WERI-Rb-1 (cell line): ENCODE measurements around the gene DAB2.

ENCODE experiments used
- DNase-seq: peaks from one replicate; pipeline ENCODE4 v3.0.0-alpha.2; 2020
- H3K27ac ChIP-seq: fragments of 250-450 bp; sonication (Bioruptor Pico); 2 replicates; pipeline ENCODE4 v1.5.1; 2020; ENCODE audit warnings: mild to moderate bottlenecking, moderate library complexity
- H3K27me3 ChIP-seq: fragments of 250-450 bp; sonication (Bioruptor Pico); 2 replicates; pipeline ENCODE4 v1.5.1; 2021; ENCODE audit warnings: mild to moderate bottlenecking, low read depth, moderate library complexity; ENCODE audit not compliant: insufficient read depth, severe bottlenecking
- H3K36me3 ChIP-seq: fragments of 250-450 bp; sonication (Bioruptor Pico); 2 replicates; pipeline ENCODE4 v1.5.1; 2020; ENCODE audit warnings: mild to moderate bottlenecking, moderate library complexity
- H3K4me3 ChIP-seq: 2 replicates; pipeline ENCODE4 v1.5.1; 2011; ENCODE audit warnings: low read depth, mild to moderate bottlenecking, control low read depth, low read length
- H3K9me3 ChIP-seq: fragments of 250-450 bp; sonication (Bioruptor Pico); 2 replicates; pipeline ENCODE4 v1.5.1; 2021; ENCODE audit warnings: mild to moderate bottlenecking, moderate library complexity; ENCODE audit not compliant: severe bottlenecking
- TF ChIP-seq, protein P1 (sequence below): IDR thresholded peaks from 2 replicates; pipeline ENCODE4 v1.5.1; 2011; ENCODE audit warnings: low read depth, mild to moderate bottlenecking, control low read depth, inconsistent platforms, low read length

The DAB2 gene

GRCh38 chr5:39424736-39425637, at the start of gene DAB2:
Gene DAB2, minus strand, starts transcription at chr5:39424980. Its CDS starts 30,660 bp downstream, at chr5:39394320.
- no peak for DNase-seq
- TF ChIP-seq, protein P1, sequence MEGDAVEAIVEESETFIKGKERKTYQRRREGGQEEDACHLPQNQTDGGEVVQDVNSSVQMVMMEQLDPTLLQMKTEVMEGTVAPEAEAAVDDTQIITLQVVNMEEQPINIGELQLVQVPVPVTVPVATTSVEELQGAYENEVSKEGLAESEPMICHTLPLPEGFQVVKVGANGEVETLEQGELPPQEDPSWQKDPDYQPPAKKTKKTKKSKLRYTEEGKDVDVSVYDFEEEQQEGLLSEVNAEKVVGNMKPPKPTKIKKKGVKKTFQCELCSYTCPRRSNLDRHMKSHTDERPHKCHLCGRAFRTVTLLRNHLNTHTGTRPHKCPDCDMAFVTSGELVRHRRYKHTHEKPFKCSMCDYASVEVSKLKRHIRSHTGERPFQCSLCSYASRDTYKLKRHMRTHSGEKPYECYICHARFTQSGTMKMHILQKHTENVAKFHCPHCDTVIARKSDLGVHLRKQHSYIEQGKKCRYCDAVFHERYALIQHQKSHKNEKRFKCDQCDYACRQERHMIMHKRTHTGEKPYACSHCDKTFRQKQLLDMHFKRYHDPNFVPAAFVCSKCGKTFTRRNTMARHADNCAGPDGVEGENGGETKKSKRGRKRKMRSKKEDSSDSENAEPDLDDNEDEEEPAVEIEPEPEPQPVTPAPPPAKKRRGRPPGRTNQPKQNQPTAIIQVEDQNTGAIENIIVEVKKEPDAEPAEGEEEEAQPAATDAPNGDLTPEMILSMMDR = no peak
- Histone ChIP-seq H3K27ac (no peak within 1 kb of the TSS), H3K27me3 (no peaks in the 10 kb centered on the region), H3K4me3 (no peak within 1 kb of the TSS), H3K36me3 (no peaks in the 10 kb centered on the region), H3K9me3 (no peaks in the 10 kb centered on the region)

DNA sequence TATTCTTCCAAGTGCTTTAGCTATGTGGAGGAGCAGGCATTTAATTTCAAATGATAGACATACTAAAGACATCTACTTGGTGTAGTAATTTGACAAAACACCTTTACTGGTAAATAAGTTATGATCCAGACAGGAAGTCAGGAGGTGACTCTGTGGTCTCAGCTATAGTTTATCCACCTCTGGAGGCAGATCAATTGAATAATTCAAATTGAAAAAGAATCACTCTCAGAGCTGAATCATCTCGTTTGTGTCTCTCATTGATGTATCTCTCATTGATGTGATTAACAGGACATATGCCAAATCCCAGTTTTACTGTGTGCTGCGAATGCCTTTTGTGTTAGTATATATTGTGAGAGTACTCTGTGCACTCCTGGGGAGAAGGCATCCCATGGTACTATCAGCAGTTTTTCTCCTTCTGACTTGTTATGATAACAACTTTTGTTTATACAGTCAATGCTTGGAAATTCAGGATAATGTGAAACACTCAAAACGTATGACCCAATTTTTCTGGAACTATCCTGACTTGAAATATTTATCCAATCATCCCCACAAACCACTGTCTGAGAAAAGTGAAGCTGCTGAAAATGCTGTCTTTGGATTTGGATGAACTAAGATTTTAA, 48.5 kb upstream of the DAB2 start:
- H3K9me3 ChIP-seq = no peaks in the 10 kb centered on the region
- H3K27ac ChIP-seq = no peak overlapping the region
- H3K4me3 ChIP-seq = no peak overlapping the region
- H3K36me3 ChIP-seq = no peaks in the 10 kb centered on the region
- no peak for DNase-seq
- H3K27me3 ChIP-seq = no peaks in the 10 kb centered on the region
- TF ChIP-seq, protein P1 = no peak

- H3K9me3 ChIP-seq = no peaks in the 10 kb centered on the region
- no peaks in the 10 kb centered on the region for H3K36me3 ChIP-seq
- no peak overlapping the region for H3K4me3 ChIP-seq
- no peak overlapping the region for H3K27ac ChIP-seq
- no peaks in the 10 kb centered on the region for H3K27me3 ChIP-seq
- TF ChIP-seq, protein P1 = no peak
- no peak for DNase-seq
Observed at GRCh38 chr5:39471836-39472508, 47.2 kb upstream of the DAB2 start.

DNA sequence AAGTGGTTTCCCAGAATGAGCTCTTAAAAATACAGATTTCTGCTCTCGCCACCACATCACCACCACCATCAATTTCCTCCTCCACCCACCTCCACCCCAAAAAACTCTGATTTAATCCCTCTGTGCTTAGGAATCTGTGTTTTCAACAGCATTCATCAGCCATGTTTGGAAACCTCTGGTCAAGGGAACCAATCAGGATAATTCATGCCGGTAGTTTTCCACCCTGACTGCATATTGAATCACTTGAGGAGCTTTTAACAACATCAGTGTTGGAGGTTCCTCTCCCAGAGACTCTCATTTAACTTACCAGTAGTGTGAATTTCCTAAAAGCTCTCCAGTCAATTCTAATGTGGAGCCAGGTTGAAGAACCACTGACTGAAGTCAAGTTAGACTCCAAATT, 46.0 kb upstream of the DAB2 start:
- DNase-seq = no peak
- H3K9me3 ChIP-seq = no peaks in the 10 kb centered on the region
- H3K4me3 ChIP-seq = no peak overlapping the region
- no peaks in the 10 kb centered on the region for H3K27me3 ChIP-seq
- no peak overlapping the region for H3K27ac ChIP-seq
- TF ChIP-seq, protein P1 = no peak
- H3K36me3 ChIP-seq = no peaks in the 10 kb centered on the region

GRCh38 chr5:39469777-39470415, 45.1 kb upstream of the DAB2 start:
- DNase-seq = no peak
- H3K27me3 ChIP-seq = no peaks in the 10 kb centered on the region

More at GRCh38 chr5:39469777-39470415, 45.1 kb upstream of the DAB2 start:
- Histone ChIP-seq H3K4me3 (no peak overlapping the region), H3K9me3 (no peaks in the 10 kb centered on the region), H3K36me3 (no peaks in the 10 kb centered on the region), H3K27ac (no peak overlapping the region)
- TF ChIP-seq, protein P1 = no peak
